Activated naive CD4-positive, alpha-beta T cell treated with anti-CD3 and anti-CD28 coated beads, Interleukin-2, amount 10 ng/mL, durations not matched to agents 5 hours and 36 hours (primary cell): ENCODE data around the gene CROT. TPM values are rescaled to one million over a fixed set of nuclear protein-coding genes. Genes with fewer than 3 reads are reported as not detected.

ENCODE experiments used
- total RNA-seq, 2 experiments: library from RNA; stranded (reverse); gene quantifications; one replicate each; pipeline ENCODE4 v1.2.3, GENCODE V29; 2021

CROT gene
- 1 to 10 TPM; 8.9 to 9.1 TPM for total RNA-seq

GRCh38 chr7:87345166-87345927 is at the start of gene CROT:
CROT (plus strand) TSS chr7:87345664; CDS start chr7:87349069, 3,405 bp downstream.

Other genes with a start within 250 kb of the CROT start
- gene DMTF1, start 193.2 kb upstream of the CROT start, total RNA-seq: 100 to 1,000 TPM; 108 TPM
- 10 to 100 TPM; 54.3 to 56.3 TPM for gene TMEM243, start 125.9 kb upstream of the CROT start, total RNA-seq
- gene ABCB4, start 130.0 kb downstream of the CROT start, total RNA-seq: not detected